ENCODE results near the gene HGFAC. TPM values are rescaled to one million over a fixed set of nuclear protein-coding genes. Genes with fewer than 3 reads are reported as not detected.

Gene HGFAC
- total RNA-seq, 1 experiment from 2014 or later: 0.04 TPM

DNA sequence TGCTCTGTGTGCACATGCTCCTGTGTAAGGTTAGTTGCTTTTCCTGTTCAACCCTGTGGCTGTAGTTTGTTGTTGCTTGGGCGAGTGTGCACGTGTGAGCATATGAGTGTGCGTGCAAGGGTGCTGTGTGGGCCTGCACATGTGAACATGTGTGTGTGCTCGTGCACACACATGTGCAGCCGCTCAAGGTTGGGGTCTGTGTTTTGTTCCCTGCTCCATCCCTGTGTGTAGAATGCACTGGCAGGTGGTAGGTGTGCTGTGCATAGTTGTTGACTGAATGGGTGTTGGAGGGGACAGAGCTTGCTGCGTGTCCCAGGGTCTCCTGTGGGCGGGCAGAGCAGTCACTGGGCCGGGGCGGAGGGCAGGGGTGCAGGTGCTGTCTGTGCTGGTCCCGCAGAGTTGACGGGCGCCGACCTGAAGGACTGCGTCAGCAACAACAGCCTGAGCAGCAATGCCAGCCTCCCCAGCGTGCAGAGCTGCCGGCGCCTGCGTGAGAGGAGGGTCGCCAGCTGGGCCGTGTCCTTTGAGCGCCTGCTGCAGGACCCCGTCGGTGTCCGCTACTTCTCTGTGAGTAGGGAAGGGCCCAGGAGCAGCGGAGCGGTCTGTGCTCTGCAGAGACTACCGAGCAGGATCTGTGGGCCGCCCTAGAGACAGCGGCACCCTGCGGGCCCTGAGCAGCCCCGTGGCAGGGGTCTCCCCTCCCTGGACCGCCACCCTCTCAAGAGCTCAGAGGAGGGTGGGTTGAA, 27.9 kb upstream of the HGFAC start:
- intact Hi-C loops (cut with micrococcal nuclease): no loop called here
- ATAC-seq (no peak), DNase-seq (no peak)
- Histone ChIP-seq H3K27me3 (ENCODE audit: low read length) (no peaks in the 10 kb centered on the region), H3K9me3 (ENCODE audit: low read length) (no peaks in the 10 kb centered on the region), H3K4me1 (ENCODE audit: insufficient read depth, low read length) (no peaks in the 10 kb centered on the region), H4K20me1 (ENCODE audit: low read length) (no peaks in the 10 kb centered on the region), H3K9ac (ENCODE audit: low read length) (no peak overlapping the region), H3K9me2 (replicated peaks; ENCODE audit: low read length) (no peaks in the 10 kb centered on the region), H3K79me2 (ENCODE audit: low read length) (no peaks in the 10 kb centered on the region), H3K36me3 (ENCODE audit: low read depth, low read length) (no peaks in the 10 kb centered on the region), H3F3A (ENCODE audit: low read length, unreplicated experiment) (no peaks in the 10 kb centered on the region), H3K4me3 (ENCODE audit: low read length) (no peak overlapping the region), H2AFZ (ENCODE audit: low read length) (no peak overlapping the region), H3K27ac (ENCODE audit: low read length) (no peak overlapping the region), H3K4me2 (ENCODE audit: low read length) (no peak overlapping the region)
- TF ChIP-seq EZH2 (IDR thresholded peaks at IDR 0.05; ENCODE audit: low read length, unreplicated experiment): no peak
- TF ChIP-seq EZH2phosphoT487 (IDR thresholded peaks at IDR 0.05; ENCODE audit: borderline replicate concordance, low read length): no peak
- TF ChIP-seq, protein P1, sequence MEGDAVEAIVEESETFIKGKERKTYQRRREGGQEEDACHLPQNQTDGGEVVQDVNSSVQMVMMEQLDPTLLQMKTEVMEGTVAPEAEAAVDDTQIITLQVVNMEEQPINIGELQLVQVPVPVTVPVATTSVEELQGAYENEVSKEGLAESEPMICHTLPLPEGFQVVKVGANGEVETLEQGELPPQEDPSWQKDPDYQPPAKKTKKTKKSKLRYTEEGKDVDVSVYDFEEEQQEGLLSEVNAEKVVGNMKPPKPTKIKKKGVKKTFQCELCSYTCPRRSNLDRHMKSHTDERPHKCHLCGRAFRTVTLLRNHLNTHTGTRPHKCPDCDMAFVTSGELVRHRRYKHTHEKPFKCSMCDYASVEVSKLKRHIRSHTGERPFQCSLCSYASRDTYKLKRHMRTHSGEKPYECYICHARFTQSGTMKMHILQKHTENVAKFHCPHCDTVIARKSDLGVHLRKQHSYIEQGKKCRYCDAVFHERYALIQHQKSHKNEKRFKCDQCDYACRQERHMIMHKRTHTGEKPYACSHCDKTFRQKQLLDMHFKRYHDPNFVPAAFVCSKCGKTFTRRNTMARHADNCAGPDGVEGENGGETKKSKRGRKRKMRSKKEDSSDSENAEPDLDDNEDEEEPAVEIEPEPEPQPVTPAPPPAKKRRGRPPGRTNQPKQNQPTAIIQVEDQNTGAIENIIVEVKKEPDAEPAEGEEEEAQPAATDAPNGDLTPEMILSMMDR (conservative IDR thresholded peaks at IDR 0.05; ENCODE audit: low read depth, low read length): no peak
- CTCF ChIA-PET: no interaction called here
- BruUV-seq (replicated peaks): no TSS peak
- POLR2A ChIA-PET (ENCODE audit: unreplicated experiment): no interaction called here

DNA sequence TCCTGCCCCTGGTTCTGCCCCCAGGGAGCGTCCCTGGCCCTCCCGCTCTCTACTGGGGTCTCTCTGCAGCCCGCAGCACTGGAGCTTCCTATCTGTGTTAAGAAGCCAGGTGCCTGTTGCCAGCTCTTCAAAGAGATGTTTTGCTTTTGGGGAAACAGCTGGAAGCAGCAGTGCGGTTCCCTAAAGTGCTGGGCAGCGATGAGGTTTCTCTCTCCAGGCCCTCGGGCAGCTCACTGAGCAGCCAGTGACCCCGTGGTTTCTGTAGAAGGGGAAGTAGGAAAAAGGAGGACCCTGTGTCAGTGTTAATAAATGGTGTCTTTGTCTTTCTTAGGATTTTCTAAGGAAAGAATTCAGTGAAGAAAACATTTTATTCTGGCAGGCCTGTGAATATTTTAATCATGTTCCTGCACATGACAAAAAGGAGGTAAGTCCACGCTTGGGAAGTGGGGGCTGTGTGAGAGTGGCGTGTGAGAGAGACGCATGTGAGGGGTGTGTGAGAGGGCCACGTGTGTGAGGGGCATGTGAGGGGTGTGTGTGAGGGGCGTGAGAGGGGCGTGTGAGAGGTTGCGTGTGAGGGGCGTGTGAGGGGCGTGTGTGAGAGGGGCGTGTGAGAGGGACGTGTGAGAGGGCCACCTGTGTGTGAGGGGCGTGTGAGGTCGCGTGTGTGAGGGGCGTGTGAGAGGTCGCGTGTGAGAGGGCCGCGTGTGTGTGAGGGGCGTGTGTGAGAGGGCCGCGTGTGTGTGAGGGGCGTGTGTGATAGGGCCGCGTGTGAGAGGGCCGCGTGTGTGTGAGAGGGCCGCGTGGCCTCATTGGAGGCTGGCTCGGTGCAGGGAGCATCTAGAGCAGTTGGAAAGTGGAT, 27.1 kb upstream of the HGFAC start:
- Histone ChIP-seq H3F3A (ENCODE audit: low read length, unreplicated experiment) (no peaks in the 10 kb centered on the region), H3K4me3 (ENCODE audit: low read length) (no peak overlapping the region), H3K79me2 (ENCODE audit: low read length) (no peaks in the 10 kb centered on the region), H3K4me1 (ENCODE audit: insufficient read depth, low read length) (no peaks in the 10 kb centered on the region), H3K27me3 (ENCODE audit: low read length) (no peaks in the 10 kb centered on the region), H3K9ac (ENCODE audit: low read length) (no peak overlapping the region), H4K20me1 (ENCODE audit: low read length) (no peaks in the 10 kb centered on the region), H3K27ac (ENCODE audit: low read length) (no peak overlapping the region), H3K36me3 (ENCODE audit: low read depth, low read length) (no peaks in the 10 kb centered on the region), H2AFZ (ENCODE audit: low read length) (no peak overlapping the region), H3K4me2 (ENCODE audit: low read length) (no peak overlapping the region), H3K9me2 (replicated peaks; ENCODE audit: low read length) (no peaks in the 10 kb centered on the region), H3K9me3 (ENCODE audit: low read length) (no peaks in the 10 kb centered on the region)
- ATAC-seq (no peak), DNase-seq (no peak)
- TF ChIP-seq EZH2 (IDR thresholded peaks at IDR 0.05; ENCODE audit: low read length, unreplicated experiment): no peak
- TF ChIP-seq, protein P1 (conservative IDR thresholded peaks at IDR 0.05; ENCODE audit: low read depth, low read length): no peak
- no peak for TF ChIP-seq EZH2phosphoT487 (IDR thresholded peaks at IDR 0.05; ENCODE audit: borderline replicate concordance, low read length)
- intact Hi-C loops (cut with micrococcal nuclease): no loop called here
- CTCF ChIA-PET: no interaction called here
- no TSS peak for BruUV-seq (replicated peaks)
- POLR2A ChIA-PET (ENCODE audit: unreplicated experiment): no interaction called here
